ENCODE measurements around the gene HDAC10.
A peak's percentile ranks its signal among the peaks of the same experiment; 100 is the strongest.
"Not testable (repeated sequence)": the region's sequence is repeated elsewhere in the genome, so short reads cannot be mapped to it uniquely, and the experiment has no call there.

The HDAC10 gene

DNA sequence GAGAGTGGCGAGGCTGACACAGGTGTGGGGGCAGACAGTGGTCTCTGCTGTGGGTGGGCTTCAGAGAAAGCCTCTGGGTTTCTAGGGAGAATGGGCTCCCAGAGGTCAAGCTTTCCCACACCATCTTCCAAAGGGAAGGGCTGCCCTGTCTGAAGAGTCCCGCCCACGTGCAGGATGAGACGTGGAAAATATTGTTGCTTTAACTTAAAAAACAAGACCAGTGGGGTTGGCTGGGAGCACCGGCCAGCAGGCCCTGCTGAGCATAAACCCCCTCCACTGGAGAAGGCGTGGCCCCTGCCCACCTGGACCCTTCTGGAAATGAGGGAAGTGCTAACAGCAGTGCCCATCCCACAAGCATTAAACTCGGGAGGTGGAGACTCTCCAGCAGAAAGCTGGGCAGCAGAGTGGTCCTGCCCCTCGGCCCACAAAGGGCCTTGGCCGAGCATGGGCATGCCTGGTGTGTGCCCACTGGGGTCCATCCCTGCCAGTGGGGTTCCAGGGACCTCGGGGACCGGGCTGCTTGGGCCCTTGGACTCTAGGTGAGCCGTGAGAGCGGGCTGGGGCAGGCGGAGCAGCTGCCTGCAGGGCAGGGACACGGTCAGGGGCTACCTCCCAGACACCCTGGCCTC, 34.9 kb downstream of the HDAC10 start:
- no peak for DNase-seq

DNA sequence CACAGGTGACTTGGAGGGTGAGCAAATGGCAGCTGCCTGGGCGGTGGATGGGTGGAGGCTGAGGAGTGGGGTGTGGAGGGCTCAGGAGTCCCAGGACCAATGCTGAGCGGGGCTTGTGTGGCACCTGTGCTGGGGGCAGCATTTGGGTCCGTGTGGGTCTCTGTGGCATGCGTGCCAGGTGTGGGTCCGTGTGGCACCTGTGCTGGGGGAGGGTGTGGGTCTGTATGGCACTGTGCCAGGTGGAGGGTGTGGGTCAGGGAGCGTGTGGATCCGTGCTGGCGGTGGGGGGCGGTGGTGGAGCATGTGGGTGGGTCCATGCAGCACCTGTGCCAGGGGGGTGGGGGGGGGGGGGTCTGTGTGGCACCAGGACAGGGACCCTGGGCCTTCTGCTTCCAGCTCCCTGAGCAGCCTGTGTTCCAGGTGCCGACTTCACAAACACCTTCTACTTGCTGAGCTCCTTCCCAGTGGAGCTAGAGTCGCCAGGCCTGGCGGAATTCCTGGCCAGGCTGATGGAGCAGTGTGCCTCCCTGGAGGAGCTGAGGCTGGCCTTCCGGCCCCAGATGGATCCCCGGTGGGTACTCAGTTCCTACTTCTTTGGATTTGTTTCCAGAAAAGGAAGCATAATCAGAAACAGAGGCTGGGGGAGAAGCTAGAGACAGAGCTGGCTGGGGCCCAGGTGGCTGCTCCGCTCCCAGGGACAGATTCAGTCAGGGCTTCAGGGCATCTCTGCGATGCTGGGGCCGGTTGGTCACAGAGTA, 35.6 kb downstream of the HDAC10 start:
- DNase-seq: no peak

DNA sequence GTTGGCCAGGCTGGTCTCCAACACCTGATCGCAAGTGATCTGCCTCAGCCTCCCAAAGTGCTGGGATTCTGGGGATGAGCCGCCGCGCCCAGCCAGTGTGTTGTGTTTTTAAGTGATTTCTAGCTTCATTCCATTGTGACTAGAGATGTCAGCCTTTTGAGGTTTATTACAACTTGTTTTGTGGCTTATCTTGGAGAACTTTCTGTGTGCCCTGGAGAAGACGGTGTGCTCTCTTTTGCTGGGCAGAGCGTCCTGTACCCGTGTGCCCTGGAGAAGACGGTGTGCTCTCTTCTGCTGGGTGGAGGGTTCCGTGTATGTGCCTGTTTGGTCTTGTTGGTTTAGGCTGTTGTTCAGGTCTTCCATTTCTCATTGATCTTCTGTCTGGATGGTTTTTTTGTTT, 37.8 kb downstream of the HDAC10 start:
- no peak for DNase-seq

DNA sequence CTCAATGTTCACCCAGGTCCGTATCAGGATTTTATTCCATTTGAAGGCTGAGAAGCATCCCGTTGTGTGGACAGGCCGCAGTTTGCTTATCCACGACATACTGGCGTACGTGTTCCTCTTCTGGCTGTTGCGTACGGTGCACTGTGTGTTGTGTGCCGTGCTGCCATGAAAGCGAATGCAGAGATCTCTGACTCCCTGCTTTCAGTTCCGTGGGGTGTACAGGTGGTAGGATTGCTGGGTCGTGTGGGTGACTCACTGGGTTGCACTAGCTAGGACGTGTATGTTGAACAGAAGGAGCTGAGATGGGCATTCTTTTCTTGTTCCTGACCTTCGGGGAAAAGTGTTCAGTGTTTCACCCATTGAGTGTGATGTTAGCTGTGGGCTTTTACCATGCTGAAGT, 39.9 kb downstream of the HDAC10 start:
- no peak for DNase-seq

DNA sequence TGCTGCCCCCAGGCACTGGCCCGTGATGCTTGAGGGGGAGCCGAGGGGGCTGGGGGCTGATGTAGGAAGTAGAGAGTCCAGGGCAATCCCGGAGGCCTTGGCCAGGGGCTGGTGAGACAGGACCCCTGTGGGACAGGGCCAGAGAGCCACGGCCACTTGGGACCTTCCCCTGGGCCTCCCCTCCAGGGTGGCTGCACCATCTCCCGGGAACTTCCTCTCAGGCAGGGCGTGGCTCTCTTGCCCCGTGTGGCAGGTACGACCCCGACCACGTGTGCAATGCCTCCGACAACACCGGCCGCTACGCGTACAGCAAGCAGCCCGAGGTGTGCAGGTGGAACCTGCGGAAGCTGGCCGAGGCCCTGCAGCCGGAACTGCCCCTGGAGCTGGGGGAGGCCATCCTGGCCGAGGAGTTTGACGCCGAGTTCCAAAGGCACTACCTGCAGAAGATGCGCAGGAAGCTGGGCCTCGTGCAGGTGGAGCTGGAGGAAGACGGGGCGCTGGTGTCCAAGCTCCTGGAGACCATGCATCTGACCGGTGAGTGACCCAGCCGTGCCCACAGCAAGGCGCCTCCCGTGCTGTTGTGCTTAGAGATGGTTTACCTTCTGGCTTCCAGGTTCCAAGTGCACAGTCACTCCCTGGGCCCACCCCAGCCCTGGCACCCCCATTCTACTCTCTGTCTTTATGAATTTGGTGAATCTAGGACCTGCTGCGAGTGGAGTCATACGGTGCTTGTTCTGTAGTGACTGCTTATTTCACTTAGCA, 40.5 kb downstream of the HDAC10 start:
- no peak for DNase-seq

DNA sequence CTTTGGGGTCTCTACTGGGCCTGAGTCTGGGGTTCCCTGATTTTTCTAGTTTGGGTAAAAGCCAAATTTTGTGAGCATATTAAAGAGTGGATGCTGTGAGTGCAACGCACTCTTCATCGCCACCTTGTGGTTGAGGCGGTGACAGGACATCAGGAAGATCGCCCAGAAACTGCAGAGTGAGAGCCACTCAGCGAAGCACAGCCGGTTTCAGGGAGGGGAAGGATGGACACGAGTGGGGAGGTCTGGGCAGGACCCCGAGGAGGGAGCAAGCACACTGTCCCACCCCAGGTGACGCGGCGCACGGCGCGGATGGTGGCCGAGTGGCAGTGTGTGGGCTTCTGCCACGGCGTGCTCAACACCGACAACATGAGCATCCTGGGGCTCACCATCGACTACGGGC, 41.2 kb downstream of the HDAC10 start:
- DNase-seq: peak; percentile 12

DNA sequence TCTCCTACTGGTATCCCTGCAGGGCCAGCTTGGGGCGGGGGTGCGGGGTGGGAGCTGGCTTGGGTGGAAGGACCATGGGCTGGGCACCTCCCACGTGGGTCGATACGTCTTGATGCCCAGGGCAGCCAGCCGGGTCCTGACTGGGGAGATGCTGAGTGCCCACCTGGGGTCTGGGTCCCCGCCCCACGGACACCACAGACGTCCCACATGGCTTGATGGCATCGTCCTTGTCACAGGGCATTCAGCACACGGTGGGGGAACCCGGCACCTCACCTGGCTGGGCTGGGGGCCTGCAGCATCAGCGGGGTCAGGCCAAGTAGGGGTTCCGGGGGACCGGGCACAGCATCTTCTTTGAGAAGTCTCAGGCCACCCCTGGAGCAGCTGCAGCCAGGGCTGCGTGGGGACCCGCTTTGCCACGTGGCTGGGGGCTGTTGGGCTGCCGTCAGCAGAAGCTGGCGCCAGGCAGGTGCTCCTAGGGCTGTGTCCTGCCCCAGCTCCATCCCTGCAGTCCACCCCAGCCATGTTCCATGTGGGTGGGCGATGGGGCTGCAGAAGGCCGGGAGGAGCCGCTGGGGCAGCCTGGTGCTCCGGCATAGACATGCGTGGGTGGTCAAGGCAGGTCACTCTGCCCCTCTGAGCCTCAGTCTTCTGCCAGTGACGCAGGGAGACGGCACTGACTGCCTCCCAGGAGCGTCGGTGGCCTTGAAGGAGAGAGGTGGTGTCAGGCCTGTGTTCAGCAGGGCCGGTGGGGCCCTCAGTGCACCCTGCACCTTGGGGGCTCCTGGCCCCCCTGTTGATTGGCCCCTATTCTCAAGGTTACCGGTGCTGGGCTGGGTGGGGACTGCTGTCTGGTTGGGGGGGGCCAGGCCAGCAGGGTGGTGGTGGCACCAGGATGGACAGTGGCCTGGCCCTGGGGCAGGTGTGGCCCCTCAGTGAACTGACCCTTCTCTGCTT, 41.8 kb downstream of the HDAC10 start:
- DNase-seq: no peak

DNA sequence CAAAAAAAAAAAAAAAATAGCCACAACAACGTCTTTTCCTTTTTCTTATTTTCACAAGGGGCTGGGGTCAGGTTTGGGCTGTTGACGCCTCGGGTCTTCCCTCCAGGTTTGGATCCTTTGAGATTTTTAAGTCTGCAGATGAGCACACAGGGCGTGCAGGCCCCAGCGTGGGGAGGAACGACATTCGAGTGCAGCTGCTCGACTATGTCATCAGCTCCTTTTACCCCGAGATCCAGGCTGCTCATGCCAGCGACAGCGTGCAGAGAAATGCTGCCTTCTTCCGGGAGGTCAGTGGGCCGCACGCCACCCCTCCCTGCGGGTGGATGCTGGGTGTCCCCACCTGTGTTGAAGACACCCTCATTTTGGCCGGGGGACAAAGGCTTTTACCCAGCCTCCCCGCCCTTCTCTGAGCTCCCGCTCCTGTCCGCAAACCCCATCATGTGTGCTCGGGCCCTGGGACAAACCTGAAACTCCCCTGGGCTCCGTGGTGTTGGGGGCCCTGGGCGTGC, 42.6 kb downstream of the HDAC10 start:
- no peak for DNase-seq

DNA sequence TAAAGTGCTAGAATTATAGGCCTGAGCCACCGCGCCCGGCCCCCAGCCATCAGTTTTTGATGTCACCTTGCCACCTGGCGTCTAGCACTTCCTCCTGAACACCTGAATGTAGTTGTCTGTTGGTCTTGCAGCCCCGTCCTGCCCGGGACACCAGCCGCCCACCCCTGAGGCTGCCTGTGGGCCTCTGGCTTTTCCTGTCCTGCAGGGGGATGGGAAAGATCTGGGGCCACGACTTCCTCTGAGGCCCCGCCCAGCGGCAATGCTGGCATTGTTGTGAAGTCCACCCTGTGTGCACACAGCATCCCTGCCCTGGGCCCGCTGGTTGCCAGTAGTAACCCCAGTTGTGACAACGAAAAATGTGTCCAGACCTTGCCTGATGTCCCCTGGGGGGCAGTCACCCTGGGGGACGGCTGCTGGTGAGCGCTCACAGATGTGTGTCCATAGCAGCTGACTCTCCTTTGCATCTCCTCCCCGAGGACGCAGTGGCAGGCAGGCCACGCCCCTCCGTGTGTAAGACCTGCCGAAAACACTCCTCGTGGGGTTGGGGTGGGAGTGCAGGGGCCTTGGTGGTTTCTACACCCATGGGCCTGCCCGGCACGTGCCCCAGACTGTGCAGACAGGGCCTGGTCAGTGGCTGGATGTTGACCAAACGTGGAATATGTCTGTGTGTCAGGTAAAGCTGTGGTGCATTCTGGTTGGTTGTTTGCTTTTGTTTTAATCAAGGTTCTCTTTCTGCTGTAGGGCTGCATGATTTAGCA, 43.5 kb downstream of the HDAC10 start:
- DNase-seq: no peak

DNA sequence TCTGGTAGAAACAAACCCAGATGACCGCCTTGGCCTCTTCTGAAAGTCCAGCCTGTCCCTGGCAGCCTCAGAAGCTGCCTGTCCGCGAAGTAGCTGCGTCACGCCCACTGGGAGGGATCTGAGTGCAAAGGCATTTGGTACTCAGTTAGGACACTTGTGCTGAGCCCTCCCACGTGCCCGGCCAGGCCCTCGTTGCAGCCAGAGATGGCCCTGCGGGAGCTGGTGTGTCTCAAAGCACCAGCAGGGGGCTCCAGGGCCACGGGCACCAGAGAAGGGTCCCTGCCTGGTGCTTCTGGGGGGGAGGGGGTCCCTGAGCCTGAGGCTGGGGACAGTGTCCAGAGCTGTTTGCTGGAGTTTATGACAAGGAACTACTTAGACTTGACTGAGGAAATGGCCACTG, 44.5 kb downstream of the HDAC10 start:
- no peak for DNase-seq

DNA sequence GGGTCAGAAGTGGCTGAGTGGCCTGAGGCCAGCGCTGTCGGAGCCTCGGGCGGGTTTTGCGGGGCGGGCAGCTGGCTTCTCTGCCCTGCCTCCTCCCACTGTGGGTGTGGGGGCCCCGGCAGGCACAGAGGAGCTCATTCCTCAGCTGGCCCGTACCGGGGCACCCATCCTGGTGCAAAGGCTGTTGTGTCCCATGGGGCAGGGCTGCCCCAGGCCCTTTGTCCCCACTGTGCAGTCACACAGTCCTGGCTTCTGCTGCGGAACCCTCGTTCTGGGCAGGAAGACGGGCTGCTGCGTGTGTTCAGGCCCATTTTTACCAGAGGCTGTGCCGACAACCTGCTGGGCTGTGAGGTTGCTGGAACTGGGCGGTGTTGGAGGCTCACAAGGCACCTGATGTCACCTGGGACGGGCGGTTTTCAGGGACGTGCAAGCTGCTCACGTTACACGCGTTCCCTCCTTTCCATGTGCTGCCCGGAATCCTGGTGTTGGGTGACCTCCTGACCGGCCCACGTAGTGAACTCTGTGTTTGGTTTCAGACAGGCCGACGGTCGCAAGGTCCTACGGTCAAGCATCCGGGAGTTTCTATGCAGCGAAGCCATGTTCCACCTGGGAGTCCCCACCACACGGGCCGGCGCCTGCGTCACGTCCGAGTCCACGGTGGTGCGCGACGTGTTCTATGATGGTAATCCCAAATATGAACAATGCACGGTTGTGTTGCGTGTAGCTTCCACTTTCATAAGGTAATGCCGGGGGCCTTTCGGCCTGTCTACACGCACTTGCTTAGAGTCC, 45.1 kb downstream of the HDAC10 start:
- no peak for DNase-seq

DNA sequence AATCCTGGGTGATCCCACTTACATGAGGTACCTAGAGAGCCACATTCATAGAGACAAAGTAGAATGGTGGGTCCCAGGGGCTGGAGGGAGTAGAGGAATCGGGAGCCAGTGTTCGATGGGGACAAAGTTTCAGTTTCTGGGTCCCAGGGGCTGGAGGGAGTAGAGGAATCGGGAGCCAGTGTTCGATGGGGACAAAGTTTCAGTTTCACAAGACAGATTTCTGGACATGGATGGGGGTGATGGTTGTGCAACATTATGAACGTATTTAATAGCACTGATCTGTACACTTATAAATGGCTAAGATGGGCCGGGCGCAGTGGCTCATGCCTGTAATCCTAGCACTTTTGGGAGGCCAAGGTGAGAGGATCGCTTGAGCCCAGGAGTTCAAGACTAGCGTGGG, 46.1 kb downstream of the HDAC10 start:
- not testable (repeated sequence) for DNase-seq

DNA sequence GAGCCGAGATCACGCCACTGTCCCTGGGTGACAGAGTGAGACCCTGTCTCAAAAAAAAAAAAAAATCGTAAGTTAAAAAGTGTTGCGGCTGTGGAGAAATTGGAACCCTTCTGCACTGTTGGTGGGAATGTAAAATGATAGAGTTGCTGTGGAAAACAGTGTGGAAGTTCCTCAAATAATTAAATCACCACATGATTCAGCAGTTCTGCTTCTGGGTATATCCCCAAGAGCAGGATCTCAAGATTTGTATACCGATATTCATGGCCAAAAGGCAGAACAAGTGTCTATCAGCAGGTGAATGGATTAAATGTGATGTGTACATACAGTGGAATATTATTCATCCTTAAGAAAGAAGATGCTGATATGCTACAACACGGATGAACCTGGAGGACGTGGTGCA, 46.5 kb downstream of the HDAC10 start:
- no peak for DNase-seq

DNA sequence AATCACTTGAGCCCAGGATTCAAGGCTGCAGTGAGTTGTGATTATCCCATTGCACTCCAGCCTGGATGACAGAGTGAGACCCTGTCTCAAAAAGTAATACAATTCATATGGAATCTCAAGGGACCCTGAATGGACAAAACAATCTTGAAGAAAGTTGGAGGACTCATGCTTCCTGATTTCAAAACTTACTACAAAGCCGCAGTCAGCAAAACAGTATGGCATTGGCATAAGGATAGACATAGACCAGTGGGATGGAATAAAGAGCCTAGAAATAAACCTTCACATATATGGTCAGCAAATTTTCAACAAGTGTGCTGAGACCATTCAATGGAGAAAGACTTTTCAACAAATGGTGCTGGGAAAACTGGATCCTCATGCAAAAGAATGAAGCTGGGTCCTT, 47.8 kb downstream of the HDAC10 start:
- DNase-seq: no peak

DNA sequence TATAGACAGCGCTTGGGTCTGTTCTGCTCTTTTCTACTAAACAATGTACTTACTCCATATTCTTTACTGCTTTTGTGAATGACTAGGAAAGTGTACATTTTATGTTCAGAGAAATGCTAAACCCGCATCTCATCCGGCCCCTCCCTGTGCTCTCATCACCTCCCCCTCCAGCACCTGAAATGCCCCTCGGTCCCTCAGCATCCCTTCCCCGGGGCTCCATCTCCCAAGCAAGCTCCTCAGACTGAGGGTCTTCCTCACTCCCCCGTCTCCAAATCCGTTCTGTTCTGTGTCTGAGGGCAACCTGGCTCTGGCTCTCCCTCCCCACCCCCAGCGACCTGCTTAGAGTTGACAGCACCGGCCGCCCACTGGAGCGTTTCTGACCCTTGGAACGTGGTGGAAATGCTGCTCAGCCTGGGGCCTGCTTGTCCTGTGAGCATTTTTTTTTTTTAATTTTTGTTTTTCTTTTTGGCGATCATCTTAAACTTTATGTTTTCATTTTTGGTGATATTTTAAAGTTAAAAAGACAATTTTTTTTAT, 48.9 kb downstream of the HDAC10 start:
- no peak for DNase-seq

DNA sequence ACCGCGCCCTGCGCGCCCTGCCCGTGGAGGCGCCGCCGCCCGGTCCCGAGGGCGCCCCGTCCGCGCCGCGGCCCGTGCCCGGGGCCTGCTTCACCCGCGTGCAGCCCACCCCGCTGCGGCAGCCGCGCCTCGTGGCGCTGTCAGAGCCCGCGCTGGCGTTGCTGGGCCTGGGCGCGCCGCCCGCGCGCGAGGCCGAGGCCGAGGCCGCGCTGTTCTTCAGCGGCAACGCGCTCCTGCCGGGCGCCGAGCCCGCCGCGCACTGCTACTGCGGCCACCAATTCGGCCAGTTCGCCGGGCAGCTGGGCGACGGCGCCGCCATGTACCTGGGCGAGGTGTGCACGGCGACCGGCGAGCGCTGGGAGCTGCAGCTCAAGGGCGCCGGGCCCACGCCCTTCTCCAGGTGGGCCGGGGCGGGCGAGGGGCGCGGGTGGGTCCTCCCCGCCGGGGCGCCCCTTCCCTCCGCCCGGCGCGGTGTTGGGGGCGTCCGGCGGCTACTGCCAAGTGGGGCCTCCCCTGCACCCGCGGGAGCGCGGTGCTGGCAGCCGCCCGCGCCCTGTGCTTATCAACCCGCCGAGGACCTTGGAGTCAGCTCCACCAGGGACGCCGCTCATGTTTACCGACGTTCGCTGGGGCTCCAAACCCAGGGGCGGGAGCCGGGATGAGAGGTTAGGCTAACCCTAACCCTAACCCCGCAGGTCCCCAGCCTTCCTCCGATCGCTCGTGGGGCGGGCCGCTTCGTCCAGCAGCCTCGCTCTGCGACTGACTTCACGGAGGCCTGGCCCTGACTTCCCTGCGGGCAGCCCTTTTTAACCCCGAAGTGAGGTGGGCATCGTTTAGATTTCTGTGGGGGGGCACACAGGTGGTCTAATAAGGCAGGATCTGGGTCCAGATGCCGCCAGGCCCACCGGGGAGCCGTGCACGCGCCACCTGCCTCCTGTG, 49.6 kb downstream of the HDAC10 start:
- no peak for DNase-seq

DNA sequence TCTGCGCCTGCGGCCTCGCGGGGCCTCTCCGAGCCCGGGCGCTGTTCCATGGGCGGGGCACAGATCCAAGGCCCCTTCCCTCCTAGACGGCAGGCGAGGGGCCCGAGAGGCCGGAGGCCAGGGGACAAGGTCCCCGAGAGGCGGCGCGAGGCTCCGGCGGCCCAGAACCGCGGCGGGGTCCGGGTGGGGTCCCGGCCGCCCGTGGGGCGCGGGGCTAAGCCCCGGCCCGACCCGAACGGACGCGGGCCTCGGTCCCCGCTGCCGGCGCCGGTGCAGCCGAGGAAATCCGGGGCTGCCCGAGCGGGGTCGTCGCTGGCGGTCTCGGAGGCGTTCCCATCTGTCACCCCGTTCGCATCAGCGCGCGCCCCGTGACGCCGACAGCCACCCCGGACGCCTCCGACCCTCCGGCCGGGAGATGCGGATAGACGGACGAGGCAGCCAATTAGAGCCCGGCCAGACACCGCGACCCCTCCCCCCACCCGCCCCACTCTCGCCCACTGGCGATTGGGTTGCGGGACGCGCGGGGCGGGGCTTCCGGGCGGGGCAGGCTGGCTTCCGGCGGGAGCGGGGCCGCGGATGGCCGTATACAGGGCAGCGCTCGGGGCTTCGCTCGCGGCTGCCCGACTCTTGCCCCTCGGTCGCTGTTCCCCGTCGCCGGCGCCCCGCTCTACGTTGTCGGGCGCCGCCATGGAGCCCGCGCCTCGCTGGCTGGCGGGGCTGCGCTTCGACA, 50.4 kb downstream of the HDAC10 start, which contains the start of gene SELENOO:
SELENOO (plus strand) TSS at position 551 of the 730 bp plus-strand sequence; CDS start at position 577, 26 bp downstream.
- peak; percentile 84 for DNase-seq

DNA sequence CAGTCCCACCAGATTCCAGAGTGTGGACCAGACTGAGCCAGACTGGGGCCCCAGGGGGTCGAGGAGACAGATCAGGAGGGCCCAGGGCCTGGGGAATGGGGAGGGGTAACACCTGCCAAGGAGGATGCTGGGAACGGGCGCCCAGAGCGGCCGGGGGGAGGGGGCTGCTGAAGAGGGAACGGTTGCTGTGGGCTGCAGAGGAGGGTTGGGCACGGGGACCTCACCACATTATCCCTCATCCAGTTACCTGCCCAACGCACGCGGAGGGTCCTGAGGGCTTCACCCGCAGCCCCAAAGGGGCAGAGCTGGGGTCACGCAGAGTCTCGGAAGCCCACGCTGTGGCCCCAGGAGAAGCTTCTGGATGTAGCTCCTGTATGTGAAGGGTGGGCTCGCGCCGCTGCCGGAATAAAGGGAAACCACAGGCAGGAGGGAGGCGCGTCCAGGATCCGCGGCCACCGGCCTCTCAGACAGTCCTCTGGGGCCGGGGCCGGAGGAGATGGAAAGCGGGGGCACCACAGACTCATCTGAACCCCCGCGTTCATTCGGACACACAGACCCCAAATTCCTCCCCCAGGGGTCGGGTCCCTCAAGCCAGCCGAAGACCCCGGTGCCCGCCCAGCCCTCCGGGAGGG, 51.1 kb downstream of the HDAC10 start:
- peak; percentile 32 for DNase-seq

Data from NCI-H345 (cell line).